Memory B cell (primary cell): Measurements from ENCODE around the gene TRHDE.

Source experiments
- ATAC-seq: fragments of 150-1000 bp; cut with Tn5 transposase; 2 replicates; pipeline ENCODE4 v1.10.0; 2021; ENCODE audit warnings: low read depth, mild to moderate bottlenecking, moderate library complexity
- DNase-seq, 2 donors: peaks; one replicate each; pipeline ENCODE4 v3.0.0; 2022; ENCODE audit warnings: low spot score in 2 of 2
- H3K27ac Mint-ChIP-seq: one replicate; pipeline ENCODE4 v1.8.0; 2022; ENCODE audit warnings: mild to moderate bottlenecking, moderate library complexity, mixed read lengths
- H3K27me3 Mint-ChIP-seq: one replicate; pipeline ENCODE4 v1.8.0; 2022; ENCODE audit warnings: mixed read lengths
- H3K36me3 Mint-ChIP-seq: one replicate; pipeline ENCODE4 v1.8.0; 2022; ENCODE audit warnings: mild to moderate bottlenecking, mixed read lengths
- H3K4me1 Mint-ChIP-seq: one replicate; pipeline ENCODE4 v1.8.0; 2022; ENCODE audit warnings: mixed read lengths
- H3K4me3 Mint-ChIP-seq: one replicate; pipeline ENCODE4 v1.8.0; 2022; ENCODE audit warnings: mild to moderate bottlenecking, moderate library complexity, mixed read lengths
- H3K9me3 Mint-ChIP-seq: one replicate; pipeline ENCODE4 v1.8.0; 2022; ENCODE audit warnings: mixed read lengths

The TRHDE gene

GRCh38 chr12:72272091-72272661 is at the start of gene TRHDE:
TSS of gene TRHDE (plus strand) at chr12:72272370. CDS start at chr12:72272644, 274 bp downstream.
- Mint-ChIP-seq H3K4me3 (peak within 1 kb of the TSS; percentile 28), H3K9me3 (no peaks in the 10 kb centered on the region), H3K27ac (no peak within 1 kb of the TSS), H3K4me1 (no peaks in the 10 kb centered on the region), H3K27me3 (peaks cover 12% of the 10 kb centered on the region), H3K36me3 (no peaks in the 10 kb centered on the region)
- no peak for DNase-seq
- ATAC-seq = no peak

DNA sequence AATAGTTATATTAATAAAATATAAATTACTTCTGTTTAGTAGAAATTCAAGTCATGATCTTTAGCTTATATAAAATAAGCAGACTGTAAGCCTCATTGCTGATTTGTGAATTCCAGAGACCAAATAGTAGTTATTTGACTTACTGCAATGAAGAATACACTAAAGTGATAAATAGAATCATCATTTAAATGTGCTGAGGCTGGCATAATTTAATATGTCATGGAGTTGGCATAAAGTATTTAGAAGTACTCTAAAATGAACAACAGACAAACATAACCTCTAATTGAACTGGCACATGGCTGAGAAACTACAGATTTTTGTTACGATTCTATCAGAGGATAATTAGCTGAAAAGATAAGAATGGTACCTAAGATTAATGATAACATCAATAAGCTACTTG is 45.7 kb upstream of the TRHDE start:
- DNase-seq = no peak
- no peaks in the 10 kb centered on the region for H3K36me3 Mint-ChIP-seq
- ATAC-seq = no peak
- no peaks in the 10 kb centered on the region for H3K27me3 Mint-ChIP-seq
- no peak overlapping the region for H3K4me3 Mint-ChIP-seq
- no peaks in the 10 kb centered on the region for H3K4me1 Mint-ChIP-seq
- no peak overlapping the region for H3K27ac Mint-ChIP-seq
- H3K9me3 Mint-ChIP-seq = no peaks in the 10 kb centered on the region

DNA sequence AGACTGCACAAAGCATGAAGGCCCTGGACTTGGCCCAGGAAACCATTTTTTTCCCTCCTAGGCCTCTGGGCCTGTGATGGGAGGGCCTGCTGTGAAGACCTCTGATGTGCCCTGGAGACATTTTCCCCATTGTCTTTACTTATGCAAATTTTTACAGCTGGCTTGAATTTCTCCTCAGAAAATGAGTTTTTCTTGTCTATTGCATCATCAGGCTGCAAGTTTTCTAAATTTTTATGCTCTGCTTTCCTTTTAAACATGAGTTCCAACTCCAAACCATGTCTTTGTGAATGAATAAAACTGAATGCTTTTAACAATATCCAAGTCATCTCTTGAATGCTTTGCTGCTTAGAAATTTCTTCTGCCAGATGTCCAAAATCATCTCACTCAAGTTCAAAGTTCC is 43.7 kb upstream of the TRHDE start:
- no peaks in the 10 kb centered on the region for H3K4me1 Mint-ChIP-seq
- H3K27ac Mint-ChIP-seq = no peak overlapping the region
- no peak for DNase-seq
- no peaks in the 10 kb centered on the region for H3K27me3 Mint-ChIP-seq
- no peak overlapping the region for H3K4me3 Mint-ChIP-seq
- H3K36me3 Mint-ChIP-seq = no peaks in the 10 kb centered on the region
- H3K9me3 Mint-ChIP-seq = no peaks in the 10 kb centered on the region
- ATAC-seq = no peak

- no peak for DNase-seq
- Mint-ChIP-seq H3K36me3 (no peaks in the 10 kb centered on the region), H3K4me1 (no peaks in the 10 kb centered on the region), H3K4me3 (no peak overlapping the region), H3K9me3 (no peaks in the 10 kb centered on the region), H3K27ac (no peak overlapping the region), H3K27me3 (no peaks in the 10 kb centered on the region)
- ATAC-seq = no peak
Observed at GRCh38 chr12:72230589-72230988, 41.6 kb upstream of the TRHDE start.

- peaks cover 4% of the 10 kb centered on the region for H3K9me3 Mint-ChIP-seq
- no peaks in the 10 kb centered on the region for H3K4me1 Mint-ChIP-seq
- ATAC-seq (no peak), DNase-seq (no peak)
- no peak overlapping the region for H3K27ac Mint-ChIP-seq
- H3K4me3 Mint-ChIP-seq = no peak overlapping the region
- no peaks in the 10 kb centered on the region for H3K27me3 Mint-ChIP-seq
- H3K36me3 Mint-ChIP-seq = no peaks in the 10 kb centered on the region
Observed at GRCh38 chr12:72234886-72235285, 37.3 kb upstream of the TRHDE start.

- Mint-ChIP-seq H3K9me3 (peaks cover 4% of the 10 kb centered on the region), H3K4me1 (no peaks in the 10 kb centered on the region), H3K27ac (no peak overlapping the region), H3K27me3 (no peaks in the 10 kb centered on the region), H3K4me3 (no peak overlapping the region), H3K36me3 (no peaks in the 10 kb centered on the region)
- no peak for DNase-seq
- ATAC-seq = no peak
Observed at GRCh38 chr12:72236071-72236705, 36.0 kb upstream of the TRHDE start.

DNA sequence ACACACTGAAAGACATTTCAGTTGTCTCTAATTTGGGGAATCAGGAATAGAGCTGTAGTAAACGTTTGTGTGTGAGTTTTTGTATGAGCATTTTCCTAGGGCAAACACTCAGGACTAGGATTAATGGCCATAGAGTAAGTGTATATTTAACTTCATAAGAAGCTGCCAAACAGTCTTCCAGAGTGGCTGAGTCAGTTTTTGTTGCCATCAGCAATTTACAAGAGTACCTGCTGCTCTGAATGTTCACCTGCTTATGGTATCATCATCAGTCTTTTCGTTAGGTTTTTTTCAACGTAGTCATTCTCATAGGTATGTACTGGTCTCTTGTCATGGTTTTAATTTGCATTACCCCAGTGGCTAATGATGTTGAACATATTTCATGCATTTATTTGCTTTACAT is 30.6 kb upstream of the TRHDE start:
- DNase-seq (no peak), ATAC-seq (no peak)
- Mint-ChIP-seq H3K9me3 (peaks cover 4% of the 10 kb centered on the region), H3K27ac (no peak overlapping the region), H3K27me3 (no peaks in the 10 kb centered on the region), H3K36me3 (no peaks in the 10 kb centered on the region), H3K4me3 (no peak overlapping the region), H3K4me1 (no peaks in the 10 kb centered on the region)

- DNase-seq (no peak), ATAC-seq (no peak)
- no peak overlapping the region for H3K27ac Mint-ChIP-seq
- no peaks in the 10 kb centered on the region for H3K36me3 Mint-ChIP-seq
- H3K4me3 Mint-ChIP-seq = no peak overlapping the region
- H3K4me1 Mint-ChIP-seq = no peaks in the 10 kb centered on the region
- H3K27me3 Mint-ChIP-seq = no peaks in the 10 kb centered on the region
- H3K9me3 Mint-ChIP-seq = peaks cover 2% of the 10 kb centered on the region
Observed at GRCh38 chr12:72242946-72243345, 29.2 kb upstream of the TRHDE start.

DNA sequence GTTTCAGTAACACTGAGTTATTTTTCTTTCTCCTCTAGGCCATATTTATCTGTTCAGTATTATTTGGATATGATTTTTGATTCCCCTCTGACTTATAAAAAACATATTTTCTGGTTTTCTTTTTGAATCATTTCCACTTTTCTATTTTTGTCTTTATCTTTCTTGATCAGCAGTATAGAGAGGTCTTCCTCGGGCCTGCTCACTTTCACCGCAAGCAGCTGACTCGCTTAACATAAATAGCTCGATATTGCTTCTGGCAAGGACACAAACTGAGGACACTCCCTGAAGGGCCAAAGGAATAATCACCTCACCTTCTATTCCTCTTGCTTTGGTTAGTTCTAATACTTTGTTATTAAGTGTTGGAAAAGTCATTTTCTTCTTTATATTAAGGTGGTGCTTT is 25.8 kb upstream of the TRHDE start:
- peaks cover 5% of the 10 kb centered on the region for H3K9me3 Mint-ChIP-seq
- no peak for ATAC-seq
- H3K27me3 Mint-ChIP-seq = no peaks in the 10 kb centered on the region
- no peak overlapping the region for H3K27ac Mint-ChIP-seq
- no peaks in the 10 kb centered on the region for H3K36me3 Mint-ChIP-seq
- DNase-seq = no peak
- H3K4me3 Mint-ChIP-seq = no peak overlapping the region
- H3K4me1 Mint-ChIP-seq = no peaks in the 10 kb centered on the region

GRCh38 chr12:72250346-72250745 is 21.8 kb upstream of the TRHDE start:
- Mint-ChIP-seq H3K27me3 (no peaks in the 10 kb centered on the region), H3K9me3 (peaks cover 8% of the 10 kb centered on the region), H3K4me3 (no peak overlapping the region), H3K27ac (no peak overlapping the region), H3K4me1 (no peaks in the 10 kb centered on the region), H3K36me3 (no peaks in the 10 kb centered on the region)
- no peak for ATAC-seq
- DNase-seq = no peak

- H3K4me3 Mint-ChIP-seq = no peak overlapping the region
- no peak overlapping the region for H3K27ac Mint-ChIP-seq
- no peak for ATAC-seq
- no peak for DNase-seq
- H3K4me1 Mint-ChIP-seq = no peaks in the 10 kb centered on the region
- peaks cover 3% of the 10 kb centered on the region for H3K9me3 Mint-ChIP-seq
- H3K27me3 Mint-ChIP-seq = no peaks in the 10 kb centered on the region
- H3K36me3 Mint-ChIP-seq = no peaks in the 10 kb centered on the region
Observed at GRCh38 chr12:72256725-72257124, 15.4 kb upstream of the TRHDE start.

DNA sequence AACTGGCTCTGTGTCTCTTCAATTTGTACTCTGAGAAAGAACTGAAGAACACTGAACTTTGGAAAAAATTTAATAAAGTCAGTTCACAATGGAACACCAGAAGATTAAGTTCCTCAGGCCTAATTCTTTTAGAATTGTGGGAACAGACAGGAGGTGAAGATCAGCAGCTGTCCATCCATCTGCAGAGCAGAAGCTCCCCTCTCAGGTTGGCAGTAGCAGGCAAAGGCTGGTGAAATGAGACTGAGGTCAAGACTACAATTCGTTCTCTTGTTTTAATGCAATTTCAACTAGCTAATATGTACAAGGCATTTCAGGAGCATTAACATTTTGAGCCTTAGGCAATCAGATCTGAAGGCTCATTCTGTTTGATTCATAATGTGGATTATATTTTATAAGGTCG is 10.3 kb upstream of the TRHDE start:
- H3K4me1 Mint-ChIP-seq = no peaks in the 10 kb centered on the region
- H3K36me3 Mint-ChIP-seq = no peaks in the 10 kb centered on the region
- no peaks in the 10 kb centered on the region for H3K9me3 Mint-ChIP-seq
- H3K27ac Mint-ChIP-seq = no peak overlapping the region
- H3K4me3 Mint-ChIP-seq = no peak overlapping the region
- no peak for DNase-seq
- H3K27me3 Mint-ChIP-seq = peaks cover 1% of the 10 kb centered on the region
- no peak for ATAC-seq

DNA sequence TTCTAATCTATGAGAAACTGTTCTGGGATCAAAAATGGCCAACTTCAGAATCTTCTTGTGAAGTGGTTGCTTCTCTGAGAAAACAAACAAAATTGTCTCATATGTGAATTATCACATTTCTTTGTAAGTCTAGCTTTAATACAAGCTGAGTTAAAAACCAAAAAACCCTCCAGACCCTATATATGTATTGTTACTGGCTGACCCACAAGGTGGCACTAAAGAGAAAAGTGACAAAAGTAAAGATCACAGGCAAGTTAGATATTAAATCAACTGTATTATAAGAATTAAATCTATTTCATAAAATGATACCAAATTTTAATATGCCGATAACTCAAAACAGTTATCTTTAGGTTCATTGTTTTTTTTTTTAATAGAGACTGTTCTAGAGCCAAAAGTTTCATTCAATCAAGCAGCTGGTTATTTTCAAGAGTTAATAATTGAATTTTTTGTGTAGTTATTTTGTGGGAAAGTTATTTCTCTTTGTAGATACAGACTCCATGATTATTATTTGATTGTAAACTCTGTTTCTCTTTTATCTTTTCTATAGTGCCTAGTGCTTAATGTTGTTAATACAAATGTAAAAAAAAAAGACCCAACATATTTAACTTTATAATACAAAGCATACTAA is 7.5 kb upstream of the TRHDE start:
- Mint-ChIP-seq H3K27ac (no peak overlapping the region), H3K4me3 (no peak overlapping the region), H3K36me3 (no peaks in the 10 kb centered on the region), H3K4me1 (no peaks in the 10 kb centered on the region), H3K27me3 (peaks cover 1% of the 10 kb centered on the region), H3K9me3 (no peaks in the 10 kb centered on the region)
- no peak for DNase-seq
- no peak for ATAC-seq

GRCh38 chr12:72267974-72268373 is 4.2 kb upstream of the TRHDE start:
- ATAC-seq (no peak), DNase-seq (no peak)
- Mint-ChIP-seq H3K4me3 (no peak overlapping the region), H3K4me1 (no peaks in the 10 kb centered on the region), H3K27me3 (peaks cover 7% of the 10 kb centered on the region), H3K36me3 (no peaks in the 10 kb centered on the region), H3K27ac (no peak overlapping the region), H3K9me3 (no peaks in the 10 kb centered on the region)

DNA sequence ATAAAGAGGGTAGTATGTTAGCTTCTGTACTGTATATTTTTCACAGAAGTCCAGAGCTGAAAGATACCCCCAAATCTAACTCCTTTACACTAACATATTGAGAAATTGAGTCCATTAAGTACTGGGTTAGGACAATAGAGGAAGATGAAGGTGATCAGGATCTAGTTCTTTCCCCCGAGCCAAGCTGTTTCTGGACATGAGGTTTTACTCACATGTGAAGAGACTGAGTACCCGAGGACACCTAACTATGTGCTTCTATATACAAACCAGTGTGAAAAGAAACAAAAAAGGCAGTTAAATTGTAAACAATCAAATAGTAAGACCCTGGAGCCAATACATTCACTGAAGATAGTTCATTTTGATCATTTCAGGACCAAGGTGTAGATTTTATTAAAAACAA is 3.8 kb upstream of the TRHDE start:
- H3K27ac Mint-ChIP-seq = no peak overlapping the region
- no peaks in the 10 kb centered on the region for H3K4me1 Mint-ChIP-seq
- H3K9me3 Mint-ChIP-seq = no peaks in the 10 kb centered on the region
- peaks cover 6% of the 10 kb centered on the region for H3K27me3 Mint-ChIP-seq
- no peak for DNase-seq
- no peaks in the 10 kb centered on the region for H3K36me3 Mint-ChIP-seq
- ATAC-seq = no peak
- H3K4me3 Mint-ChIP-seq = no peak overlapping the region
